Suprapubic skin (tissue), 4 donors: ENCODE measurements around the gene HIF1A.

Experiments used
- POLR2A ChIP-seq, 2 donors: fragments of 450-650 bp; IDR thresholded peaks; one replicate each; pipeline ENCODE4 v1.6.1; 2017; ENCODE audit warnings: antibody characterized with exemption in 2 of 2, mild to moderate bottlenecking in 2 of 2, moderate library complexity in 2 of 2
- POLR2AphosphoS5 ChIP-seq, 3 donors: sonication (generic); formaldehyde crosslinking; IDR thresholded peaks; one replicate each; pipeline ENCODE4 v1.6.1; 2017; ENCODE audit warnings: antibody characterized with exemption in 3 of 3
- TF ChIP-seq, protein P1 (sequence below), 2 donors: fragments of 200-600 bp in 1 of 2; fragments of 450-650 bp in 1 of 2; sonication (generic) in 1 of 2; IDR thresholded peaks; one replicate each; pipeline ENCODE4 v1.5.1; 2016 to 2019; ENCODE audit warnings: antibody characterized with exemption in 2 of 2, mild to moderate bottlenecking in 1 of 2, moderate library complexity in 1 of 2

GRCh38 chr14:61720741-61721140 is 25.4 kb downstream of the HIF1A start:
- TF ChIP-seq, protein P1, sequence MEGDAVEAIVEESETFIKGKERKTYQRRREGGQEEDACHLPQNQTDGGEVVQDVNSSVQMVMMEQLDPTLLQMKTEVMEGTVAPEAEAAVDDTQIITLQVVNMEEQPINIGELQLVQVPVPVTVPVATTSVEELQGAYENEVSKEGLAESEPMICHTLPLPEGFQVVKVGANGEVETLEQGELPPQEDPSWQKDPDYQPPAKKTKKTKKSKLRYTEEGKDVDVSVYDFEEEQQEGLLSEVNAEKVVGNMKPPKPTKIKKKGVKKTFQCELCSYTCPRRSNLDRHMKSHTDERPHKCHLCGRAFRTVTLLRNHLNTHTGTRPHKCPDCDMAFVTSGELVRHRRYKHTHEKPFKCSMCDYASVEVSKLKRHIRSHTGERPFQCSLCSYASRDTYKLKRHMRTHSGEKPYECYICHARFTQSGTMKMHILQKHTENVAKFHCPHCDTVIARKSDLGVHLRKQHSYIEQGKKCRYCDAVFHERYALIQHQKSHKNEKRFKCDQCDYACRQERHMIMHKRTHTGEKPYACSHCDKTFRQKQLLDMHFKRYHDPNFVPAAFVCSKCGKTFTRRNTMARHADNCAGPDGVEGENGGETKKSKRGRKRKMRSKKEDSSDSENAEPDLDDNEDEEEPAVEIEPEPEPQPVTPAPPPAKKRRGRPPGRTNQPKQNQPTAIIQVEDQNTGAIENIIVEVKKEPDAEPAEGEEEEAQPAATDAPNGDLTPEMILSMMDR (IDR thresholded peaks at IDR 0.05), result no peak
- TF ChIP-seq POLR2A (IDR thresholded peaks at IDR 0.05) (no peak), POLR2AphosphoS5 (IDR thresholded peaks at IDR 0.05) (no peak)
